IPS-18c (cell line): Measurements from ENCODE around the gene HOGA1.

ENCODE experiments used
- H3K4me3 ChIP-seq: 2 replicates; pipeline ENCODE4 v1.7.0; 2013; ENCODE audit warnings: low read depth, mild to moderate bottlenecking, low read length, moderate library complexity; ENCODE audit not compliant: insufficient read depth
- H3K9me3 ChIP-seq: one replicate; pipeline ENCODE4 v1.6.1; 2013; ENCODE audit warnings: mild to moderate bottlenecking, low read length, moderate library complexity; ENCODE audit not compliant: control insufficient read depth, insufficient read depth

HOGA1 gene

DNA sequence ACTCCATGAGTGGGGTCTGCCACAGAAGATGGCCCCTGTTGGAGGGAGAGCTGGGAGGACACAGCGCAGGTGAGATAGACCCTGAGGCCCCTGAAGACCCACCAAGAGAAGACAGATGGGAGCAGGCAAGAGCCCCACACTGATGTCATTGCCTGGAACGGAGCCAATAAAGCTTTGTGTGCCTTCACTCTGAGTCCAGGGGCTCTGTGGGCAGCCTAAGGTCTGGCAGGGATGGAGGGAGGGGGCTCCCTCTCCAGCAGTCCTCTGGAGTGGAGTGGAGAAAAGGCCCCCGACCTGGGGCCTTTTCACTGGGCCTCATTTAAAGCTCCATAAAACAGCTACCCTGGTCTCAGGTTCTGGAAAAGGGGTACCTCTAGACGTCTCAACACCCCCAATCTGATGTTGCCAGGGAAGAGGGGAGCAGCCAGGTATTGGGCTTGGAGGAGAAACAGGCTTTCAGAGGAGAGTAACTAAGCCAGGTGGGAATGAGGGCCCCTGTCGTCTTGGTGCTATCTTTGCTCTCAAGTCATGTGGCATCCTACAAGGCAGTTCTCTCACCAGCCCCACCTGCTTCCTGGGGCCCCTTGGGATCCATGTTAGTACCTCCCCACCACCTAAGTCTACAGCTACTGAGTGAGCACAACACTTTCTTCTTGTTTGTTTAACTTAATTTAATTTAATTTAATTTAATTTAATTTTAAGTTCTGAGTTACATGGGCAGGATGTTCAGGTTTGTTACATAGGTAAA is 6.7 kb downstream of the HOGA1 start:
- Histone ChIP-seq H3K4me3 (no peak overlapping the region), H3K9me3 (no peaks in the 10 kb centered on the region)

DNA sequence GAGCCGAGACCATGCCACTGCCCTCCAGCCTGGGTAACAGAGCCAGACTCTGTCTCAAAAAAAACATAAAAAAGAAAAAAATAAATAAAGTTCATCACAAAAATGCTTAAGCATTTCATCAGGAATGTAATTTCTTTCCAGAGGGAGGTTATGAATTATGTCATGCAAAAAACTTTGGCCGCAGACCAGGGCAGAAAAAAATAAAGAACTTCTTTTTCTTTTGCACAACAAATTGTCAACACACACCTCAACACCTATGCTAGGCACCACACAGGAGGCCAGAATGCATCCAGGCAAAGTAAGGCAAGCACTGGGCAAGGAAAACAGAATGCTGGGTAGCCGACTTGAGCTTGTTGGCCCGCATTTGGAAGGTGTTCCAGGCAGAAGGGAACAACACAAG is 9.2 kb downstream of the HOGA1 start:
- Histone ChIP-seq H3K4me3 (no peak overlapping the region), H3K9me3 (no peaks in the 10 kb centered on the region)

DNA sequence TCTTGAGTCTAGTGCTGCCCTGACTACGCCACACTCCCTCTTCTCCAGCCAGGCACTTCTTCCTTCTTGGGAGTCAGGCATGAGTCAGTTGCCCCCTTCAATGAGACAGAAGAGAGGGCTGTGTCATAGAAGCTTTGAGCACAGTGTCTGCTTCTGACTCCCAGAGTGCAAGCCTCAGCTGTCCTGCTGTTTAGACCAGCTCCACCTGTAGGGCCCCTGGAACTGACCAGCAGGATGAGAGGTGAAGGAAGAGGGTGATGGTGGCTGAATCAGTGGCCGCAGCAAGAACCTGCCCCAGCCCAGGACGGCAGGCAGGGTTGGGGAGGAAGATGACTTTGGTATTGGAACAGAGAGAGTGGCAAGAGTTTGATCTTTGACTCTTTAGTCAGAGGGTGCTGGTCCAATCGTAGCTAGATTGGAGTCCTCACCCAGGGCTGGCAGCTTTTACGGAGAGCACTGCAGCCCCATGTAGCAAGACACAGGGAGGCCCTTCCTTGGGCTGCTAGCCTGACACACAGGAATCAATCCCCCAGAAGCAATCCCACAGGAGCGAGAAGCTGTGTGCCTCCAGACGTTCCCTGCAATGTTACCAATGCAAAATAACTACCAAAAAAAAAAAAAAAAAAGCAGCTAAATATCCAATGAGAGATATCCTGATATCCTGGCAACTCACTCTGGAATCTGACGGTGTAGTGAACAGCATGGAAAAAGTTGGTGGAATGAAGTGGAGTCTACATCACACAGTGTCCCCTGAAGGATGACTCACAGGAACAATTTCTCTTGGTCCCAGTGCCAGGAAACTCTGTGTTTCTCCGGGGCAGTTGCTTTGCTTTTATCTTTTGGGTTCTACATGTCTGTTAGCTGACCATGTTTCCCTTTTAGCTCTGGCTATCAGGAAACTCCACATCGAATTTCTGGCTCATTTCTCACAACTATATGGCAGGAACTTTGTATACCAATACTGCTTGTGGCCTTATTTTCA is 12.2 kb downstream of the HOGA1 start:
- Histone ChIP-seq H3K9me3 (no peaks in the 10 kb centered on the region), H3K4me3 (no peak overlapping the region)

DNA sequence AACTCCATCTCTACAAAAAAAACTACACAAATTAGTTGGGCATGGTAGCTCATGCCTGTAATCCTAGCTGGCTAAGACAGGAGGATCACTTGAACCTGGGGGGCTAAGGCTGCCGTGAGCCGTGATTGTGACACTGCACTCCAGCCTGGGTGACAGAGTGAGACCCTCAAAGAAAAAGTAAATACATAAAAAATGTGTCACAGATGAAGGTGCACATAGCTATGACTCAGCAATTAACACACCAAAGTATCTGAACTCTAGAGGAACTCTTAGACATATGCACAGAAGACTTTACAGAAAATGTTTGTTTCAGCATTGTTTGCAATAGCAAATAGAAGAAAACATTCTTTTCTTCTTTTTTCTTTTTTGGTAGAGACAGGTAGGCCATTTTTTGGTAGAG is 13.6 kb downstream of the HOGA1 start:
- Histone ChIP-seq H3K9me3 (no peaks in the 10 kb centered on the region), H3K4me3 (no peak overlapping the region)

DNA sequence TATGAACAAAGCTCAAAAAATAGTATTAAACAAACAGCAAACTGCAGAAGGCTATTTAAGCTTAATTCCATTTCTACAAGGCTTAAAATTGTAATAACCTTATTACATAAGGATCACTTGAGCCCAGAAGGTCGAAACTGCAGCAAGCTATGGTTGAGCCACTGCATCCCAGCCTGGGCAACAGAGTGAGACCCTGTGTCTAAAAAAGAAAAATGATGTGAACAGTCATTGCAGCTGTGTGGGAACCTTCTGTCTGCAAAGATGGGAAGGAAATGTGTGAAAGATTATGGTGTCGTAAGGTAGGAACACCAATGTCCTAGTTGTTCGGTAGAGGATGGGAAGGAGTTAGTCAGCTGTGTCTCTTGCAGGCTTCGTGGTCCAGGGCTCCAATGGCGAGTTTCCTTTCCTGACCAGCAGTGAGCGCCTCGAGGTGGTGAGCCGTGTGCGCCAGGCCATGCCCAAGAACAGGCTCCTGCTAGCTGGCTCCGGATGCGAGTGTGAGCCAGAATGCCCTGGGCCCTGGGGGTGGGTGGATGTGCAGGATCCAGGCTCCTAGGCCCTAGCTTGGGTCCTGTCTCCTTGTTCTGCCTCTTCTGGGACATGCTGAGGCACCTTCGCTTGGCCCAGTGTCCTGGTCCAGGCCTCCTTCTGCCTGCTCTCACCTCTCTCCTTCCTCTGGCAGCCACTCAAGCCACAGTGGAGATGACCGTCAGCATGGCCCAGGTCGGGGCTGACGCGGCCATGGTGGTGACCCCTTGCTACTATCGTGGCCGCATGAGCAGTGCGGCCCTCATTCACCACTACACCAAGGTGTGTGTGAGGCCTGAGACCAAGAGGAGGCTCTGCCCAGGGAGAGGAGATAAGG is 14.4 kb downstream of the HOGA1 start:
- no peaks in the 10 kb centered on the region for H3K9me3 ChIP-seq
- H3K4me3 ChIP-seq: no peak overlapping the region

DNA sequence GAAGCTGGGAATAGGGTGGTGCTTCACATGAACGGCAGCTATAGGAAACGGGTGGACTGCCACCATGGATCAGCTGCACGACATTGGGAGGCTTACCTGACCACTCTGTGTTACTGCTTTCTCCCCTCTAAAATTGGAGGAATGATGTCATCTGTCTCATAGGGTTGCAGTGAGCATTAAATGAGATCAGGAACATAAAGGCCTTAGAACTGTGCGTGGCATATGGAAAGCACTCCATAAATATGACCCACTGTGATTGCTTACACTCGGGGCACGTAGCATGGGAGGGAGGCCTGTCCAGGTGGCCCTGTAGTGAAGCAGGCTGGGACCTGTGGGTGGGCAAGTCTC is 15.1 kb downstream of the HOGA1 start:
- H3K4me3 ChIP-seq: no peak overlapping the region
- no peaks in the 10 kb centered on the region for H3K9me3 ChIP-seq

DNA sequence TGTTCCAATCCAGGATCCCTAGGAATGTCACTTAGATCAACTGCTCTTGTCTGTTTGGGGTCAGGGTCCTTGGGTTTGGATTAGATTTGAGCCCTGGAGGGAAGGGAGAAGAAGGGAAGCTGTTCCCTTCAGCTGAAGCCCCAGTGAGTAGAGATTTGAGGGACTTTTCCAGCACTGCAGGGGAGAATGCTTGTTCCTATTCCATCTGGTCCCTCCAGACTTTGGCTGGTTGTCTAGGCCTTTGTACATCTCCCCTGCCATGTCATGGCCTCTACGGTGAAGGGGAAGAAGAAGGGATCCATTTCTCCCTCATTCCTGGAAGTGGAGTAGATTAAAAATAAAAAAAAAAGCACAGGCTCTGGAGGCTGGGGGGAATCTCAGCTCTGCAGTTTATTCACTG is 16.4 kb downstream of the HOGA1 start:
- no peaks in the 10 kb centered on the region for H3K9me3 ChIP-seq
- no peak overlapping the region for H3K4me3 ChIP-seq

DNA sequence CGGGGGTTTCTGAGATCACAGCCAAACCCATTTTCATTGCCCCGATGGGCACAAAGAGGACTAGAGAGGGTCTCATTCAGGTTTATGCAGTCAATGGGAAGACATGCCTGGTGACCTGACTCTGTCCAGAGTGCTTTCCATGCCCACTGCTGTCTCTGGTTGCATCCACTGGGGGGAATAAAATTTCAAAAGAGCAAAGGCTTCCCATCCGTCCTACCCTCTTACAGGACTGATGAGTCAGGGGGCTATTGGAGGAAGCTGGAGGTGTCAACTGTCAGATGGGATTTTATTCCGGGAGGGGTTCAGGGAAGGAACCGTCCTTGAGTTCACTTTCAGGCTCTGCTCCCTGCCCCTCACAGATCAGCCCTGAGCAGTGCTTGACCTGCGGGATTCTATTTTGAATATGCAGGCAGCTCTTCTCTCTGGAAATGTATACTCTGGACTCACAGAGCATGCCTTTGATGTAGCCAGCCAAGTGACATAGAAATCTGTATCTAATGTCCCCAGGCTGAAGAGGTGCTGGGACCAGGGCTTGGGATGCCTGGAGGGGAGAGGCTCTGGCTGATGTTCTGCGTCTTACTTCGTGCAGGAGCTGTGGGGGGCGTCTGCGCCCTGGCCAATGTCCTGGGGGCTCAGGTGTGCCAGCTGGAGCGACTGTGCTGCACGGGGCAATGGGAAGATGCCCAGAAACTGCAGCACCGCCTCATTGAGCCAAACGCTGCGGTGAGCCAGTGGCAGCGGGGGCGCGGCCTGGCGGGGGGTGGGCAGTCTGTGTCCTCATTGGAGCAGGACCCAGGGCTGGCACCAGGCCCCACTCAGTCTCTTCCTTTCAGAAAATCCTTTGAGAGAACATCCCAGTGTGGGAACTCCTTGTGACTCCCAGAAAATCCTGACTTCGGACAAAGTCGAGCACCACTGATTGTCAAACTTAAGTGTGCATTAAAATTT is 17.4 kb downstream of the HOGA1 start:
- H3K9me3 ChIP-seq: no peaks in the 10 kb centered on the region
- H3K4me3 ChIP-seq: no peak overlapping the region

DNA sequence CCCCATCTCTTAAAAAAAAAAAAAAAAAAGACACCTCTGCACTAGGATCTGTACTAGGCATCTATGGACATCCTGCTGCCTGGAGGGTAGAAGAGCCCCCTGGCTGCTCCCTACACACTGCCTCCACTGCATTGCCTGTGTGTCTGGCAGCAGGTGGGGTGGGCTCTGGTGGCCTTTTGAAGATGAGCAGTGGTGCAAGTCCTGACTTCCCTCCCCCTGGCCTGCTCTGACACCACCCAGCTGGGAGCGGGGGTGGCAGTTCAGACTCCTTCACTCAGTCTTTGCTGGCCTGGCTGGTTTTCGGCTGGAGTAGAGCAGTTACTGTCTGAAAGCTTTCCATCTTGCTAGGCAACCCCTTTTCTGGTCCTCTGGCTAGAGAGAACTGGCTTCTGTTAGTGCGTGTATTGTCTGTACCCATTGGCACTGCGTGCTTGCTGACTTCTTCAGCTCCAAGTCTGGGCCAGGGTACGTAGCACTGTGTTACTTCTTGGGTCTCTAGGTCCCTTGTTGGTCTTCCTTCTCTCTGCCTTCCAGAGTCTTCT is 23.0 kb downstream of the HOGA1 start:
- no peaks in the 10 kb centered on the region for H3K9me3 ChIP-seq
- H3K4me3 ChIP-seq: no peak overlapping the region

DNA sequence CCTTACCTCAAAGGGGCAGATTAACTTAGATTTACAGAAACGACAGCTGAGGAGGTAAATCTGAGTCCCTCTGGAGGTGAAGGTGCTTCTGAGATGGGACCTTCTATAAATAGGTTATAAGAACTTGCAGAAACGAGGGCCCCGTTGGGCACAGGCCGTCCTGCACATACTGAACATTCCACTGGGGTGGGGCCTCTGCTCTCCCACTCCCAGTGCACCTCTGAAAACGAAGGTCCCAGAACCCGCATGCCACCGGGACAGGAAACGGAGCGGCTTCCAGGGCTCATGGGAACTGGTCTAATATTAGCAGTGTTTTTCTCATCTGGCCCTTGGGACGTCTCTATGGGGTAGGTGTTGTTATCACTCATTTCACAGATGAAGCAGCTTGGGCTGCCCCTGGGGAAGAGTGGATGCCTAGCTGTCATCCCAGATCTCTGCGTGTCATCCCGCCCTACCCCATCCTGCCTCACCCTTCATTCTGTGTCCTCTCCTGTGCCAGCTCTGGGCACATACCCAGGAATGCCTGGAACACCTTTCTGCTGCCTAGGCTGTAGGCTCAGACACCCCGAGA is 24.9 kb downstream of the HOGA1 start:
- Histone ChIP-seq H3K4me3 (no peak overlapping the region), H3K9me3 (no peaks in the 10 kb centered on the region)

DNA sequence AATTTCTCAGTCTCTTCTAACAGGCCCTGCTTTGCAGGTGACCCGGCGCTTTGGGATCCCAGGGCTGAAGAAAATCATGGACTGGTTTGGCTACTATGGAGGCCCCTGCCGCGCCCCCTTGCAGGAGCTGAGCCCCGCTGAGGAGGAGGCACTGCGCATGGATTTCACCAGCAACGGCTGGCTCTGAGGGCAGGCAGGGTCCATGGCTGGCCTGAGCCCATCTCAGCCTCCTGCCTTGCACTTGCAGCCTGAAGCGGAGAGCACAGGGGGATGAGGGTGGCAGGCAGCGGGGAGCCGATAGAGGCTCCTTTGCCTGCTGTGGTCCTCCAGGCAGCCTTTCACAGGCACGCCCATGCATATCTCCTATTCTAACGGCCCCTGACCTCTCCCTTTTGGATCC is 27.3 kb downstream of the HOGA1 start:
- H3K9me3 ChIP-seq: no peaks in the 10 kb centered on the region
- no peak overlapping the region for H3K4me3 ChIP-seq

DNA sequence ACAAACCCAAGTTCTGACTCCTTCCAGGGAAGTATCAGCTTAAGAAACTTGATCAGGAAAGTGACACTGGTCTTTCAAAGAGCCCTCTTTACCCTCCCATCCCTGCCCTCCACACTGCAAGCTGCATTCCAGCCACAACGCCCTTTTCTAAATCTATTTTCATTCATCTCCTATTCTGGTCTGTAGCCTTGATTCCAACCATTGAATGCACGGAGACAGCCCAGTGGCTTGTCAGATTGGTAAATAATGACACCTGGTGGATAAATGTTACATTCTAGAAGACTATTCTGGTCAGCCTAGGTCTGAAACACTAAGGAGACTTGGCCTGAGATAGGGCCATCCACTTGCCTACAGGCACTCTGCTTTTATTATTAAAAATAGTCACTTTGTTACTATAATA is 28.2 kb downstream of the HOGA1 start:
- Histone ChIP-seq H3K4me3 (no peak overlapping the region), H3K9me3 (no peaks in the 10 kb centered on the region)

DNA sequence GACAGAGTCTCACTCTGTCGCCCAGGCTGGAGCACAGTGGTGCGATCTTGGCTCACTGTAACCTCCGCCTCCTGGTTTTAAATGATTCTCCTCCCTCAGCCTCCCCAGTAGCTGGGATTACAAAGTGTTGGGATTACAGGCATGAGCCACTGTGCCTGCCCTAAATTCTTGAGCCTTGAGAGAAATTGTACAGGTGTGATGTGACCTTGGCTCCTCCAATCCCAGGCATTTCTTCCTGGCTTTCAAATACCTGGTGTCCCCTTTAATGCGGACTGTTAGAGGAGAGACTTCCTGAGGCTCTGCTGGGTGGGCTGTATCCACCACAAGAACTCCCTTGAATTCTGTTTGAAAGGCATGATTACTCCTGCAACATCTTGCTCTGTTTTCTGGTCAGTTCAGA is 34.1 kb downstream of the HOGA1 start:
- no peak overlapping the region for H3K4me3 ChIP-seq

DNA sequence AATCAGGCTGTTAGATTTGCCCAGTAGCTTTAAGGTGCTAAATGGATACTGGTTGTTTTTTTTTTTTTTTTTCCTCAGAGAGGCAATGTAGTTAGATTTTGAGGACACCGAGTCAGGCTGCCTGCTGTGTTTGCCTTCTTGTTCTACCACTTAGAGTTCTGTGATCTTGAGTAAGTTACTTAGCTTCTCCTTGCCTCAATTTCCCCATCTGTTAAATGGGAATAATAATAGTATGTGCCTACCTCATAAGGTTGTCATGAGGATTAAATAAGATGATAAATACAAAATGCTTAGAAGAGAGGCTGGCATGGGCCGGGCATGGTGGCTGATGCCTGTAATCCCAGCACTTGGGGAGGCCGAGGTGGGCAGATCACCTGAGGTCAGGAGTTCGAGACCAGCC is 34.5 kb downstream of the HOGA1 start:
- Histone ChIP-seq H3K9me3 (peaks cover 2% of the 10 kb centered on the region), H3K4me3 (no peak overlapping the region)

More for the DNA sequence above, 34.1 kb downstream of the HOGA1 start:
- H3K9me3 ChIP-seq: peaks cover 2% of the 10 kb centered on the region

DNA sequence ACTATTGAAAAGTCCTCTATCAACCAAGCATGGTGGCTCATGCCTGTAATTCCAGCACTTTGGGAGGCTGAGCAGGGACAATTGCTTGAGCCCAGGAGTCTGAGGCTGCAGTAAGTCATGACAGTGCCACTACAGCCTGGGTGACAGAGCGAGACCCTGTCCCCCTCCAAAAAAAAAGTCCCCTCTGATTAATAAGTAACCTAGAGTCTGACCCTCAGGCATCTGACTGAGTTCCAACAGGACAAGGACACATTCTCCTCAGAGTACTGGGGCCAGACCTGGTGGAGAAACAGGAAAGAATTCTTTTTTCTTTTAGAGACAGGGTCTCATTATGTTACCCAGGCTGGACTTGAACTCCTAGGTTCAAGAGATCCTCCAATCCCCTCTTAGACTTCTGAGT is 39.1 kb downstream of the HOGA1 start:
- H3K4me3 ChIP-seq: no peak overlapping the region
- H3K9me3 ChIP-seq: peaks cover 2% of the 10 kb centered on the region

DNA sequence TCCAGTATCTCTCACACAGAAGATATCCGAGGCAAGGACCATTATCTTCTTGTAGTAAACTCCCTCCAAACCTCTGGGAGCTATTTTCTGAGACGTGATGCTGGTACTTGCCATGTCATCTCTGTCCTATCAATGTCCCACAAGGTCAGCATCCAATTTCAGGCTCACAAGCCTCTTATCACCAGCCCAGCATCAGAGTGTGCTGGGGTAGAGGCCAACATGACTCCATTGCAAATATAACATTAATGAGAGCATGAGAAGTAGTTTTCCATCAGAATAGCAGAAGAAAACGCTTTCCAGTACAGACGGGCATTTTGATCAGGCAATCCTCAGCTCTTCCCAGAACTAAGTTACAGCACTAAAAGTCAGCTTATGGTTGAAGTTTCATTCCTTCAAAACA is 43.5 kb downstream of the HOGA1 start:
- Histone ChIP-seq H3K9me3 (no peaks in the 10 kb centered on the region), H3K4me3 (no peak overlapping the region)
